ENCODE measurements around the gene ARHGAP12.

Gene ARHGAP12

DNA sequence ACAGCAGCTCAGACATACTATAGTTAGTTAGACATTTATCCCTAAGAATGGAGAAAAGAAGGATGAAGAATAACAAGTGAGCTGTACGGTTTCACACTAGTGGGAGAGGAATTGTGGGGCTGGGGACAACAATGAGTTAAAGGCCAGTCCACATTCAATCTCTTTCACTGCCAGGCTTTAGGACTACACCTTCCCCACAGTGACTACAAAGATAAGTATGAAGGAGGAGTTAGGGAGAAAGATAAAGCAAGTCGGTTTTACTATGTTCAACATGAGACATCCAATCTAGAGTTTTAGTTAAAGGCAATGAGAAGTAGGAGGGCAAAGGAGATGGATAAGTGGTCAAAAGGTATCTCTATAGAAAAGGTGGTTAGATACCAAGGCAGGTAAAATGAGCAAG, 16.3 kb downstream of the ARHGAP12 start:
- no peak overlapping the region for H3K4me2 ChIP-seq
- H3K79me2 ChIP-seq (ENCODE audit: insufficient read depth, low read depth), result no peaks in the 10 kb centered on the region
- no peak overlapping the region for H3K27ac ChIP-seq
- no peaks in the 10 kb centered on the region for H3K36me3 ChIP-seq (ENCODE audit: insufficient read depth)
- no peak overlapping the region for H3K4me3 ChIP-seq (IDR thresholded peaks at IDR 0.05; ENCODE audit: insufficient read depth, low read depth, low read length)
- H4K20me1 ChIP-seq (ENCODE audit: insufficient read depth), result no peaks in the 10 kb centered on the region
- TF ChIP-seq, protein P1, sequence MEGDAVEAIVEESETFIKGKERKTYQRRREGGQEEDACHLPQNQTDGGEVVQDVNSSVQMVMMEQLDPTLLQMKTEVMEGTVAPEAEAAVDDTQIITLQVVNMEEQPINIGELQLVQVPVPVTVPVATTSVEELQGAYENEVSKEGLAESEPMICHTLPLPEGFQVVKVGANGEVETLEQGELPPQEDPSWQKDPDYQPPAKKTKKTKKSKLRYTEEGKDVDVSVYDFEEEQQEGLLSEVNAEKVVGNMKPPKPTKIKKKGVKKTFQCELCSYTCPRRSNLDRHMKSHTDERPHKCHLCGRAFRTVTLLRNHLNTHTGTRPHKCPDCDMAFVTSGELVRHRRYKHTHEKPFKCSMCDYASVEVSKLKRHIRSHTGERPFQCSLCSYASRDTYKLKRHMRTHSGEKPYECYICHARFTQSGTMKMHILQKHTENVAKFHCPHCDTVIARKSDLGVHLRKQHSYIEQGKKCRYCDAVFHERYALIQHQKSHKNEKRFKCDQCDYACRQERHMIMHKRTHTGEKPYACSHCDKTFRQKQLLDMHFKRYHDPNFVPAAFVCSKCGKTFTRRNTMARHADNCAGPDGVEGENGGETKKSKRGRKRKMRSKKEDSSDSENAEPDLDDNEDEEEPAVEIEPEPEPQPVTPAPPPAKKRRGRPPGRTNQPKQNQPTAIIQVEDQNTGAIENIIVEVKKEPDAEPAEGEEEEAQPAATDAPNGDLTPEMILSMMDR (conservative IDR thresholded peaks at IDR 0.05; ENCODE audit: low read depth, low read length), result no peak
- H3K9ac ChIP-seq, result no peak overlapping the region
- H3K4me1 ChIP-seq (ENCODE audit: low read depth, poor library complexity, severe bottlenecking), result no peaks in the 10 kb centered on the region
- H2AFZ ChIP-seq (ENCODE audit: low read depth), result no peak overlapping the region
- no peaks in the 10 kb centered on the region for H3K27me3 ChIP-seq (ENCODE audit: insufficient read depth, low read depth)

DNA sequence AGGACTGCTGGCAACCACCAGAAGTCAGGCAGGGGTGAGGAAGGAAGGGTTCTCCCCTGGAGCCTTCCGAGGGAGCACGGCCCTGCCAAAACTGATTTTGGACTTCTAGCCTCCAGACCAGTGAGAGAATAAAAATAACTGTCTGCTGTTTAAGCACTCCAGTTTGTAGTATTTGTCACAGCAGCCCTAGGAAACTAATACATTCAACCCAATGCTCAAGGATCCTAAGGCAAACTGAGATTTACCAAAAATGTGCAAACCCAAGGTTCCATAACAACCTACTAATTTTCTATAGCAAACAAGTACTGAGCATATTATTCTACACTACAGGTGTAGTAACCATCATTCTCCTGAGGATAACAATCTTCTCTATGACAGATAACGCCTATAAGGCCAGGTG, 18.6 kb downstream of the ARHGAP12 start:
- TF ChIP-seq, protein P1 (conservative IDR thresholded peaks at IDR 0.05; ENCODE audit: low read depth, low read length), result no peak
- no peaks in the 10 kb centered on the region for H4K20me1 ChIP-seq (ENCODE audit: insufficient read depth)
- H3K36me3 ChIP-seq (ENCODE audit: insufficient read depth), result no peaks in the 10 kb centered on the region
- no peak overlapping the region for H2AFZ ChIP-seq (ENCODE audit: low read depth)
- H3K4me2 ChIP-seq, result no peak overlapping the region
- H3K4me1 ChIP-seq (ENCODE audit: low read depth, poor library complexity, severe bottlenecking), result no peaks in the 10 kb centered on the region
- H3K27ac ChIP-seq, result no peak overlapping the region
- H3K27me3 ChIP-seq (ENCODE audit: insufficient read depth, low read depth), result no peaks in the 10 kb centered on the region
- H3K9ac ChIP-seq, result no peak overlapping the region
- no peak overlapping the region for H3K4me3 ChIP-seq (IDR thresholded peaks at IDR 0.05; ENCODE audit: insufficient read depth, low read depth, low read length)
- H3K79me2 ChIP-seq (ENCODE audit: insufficient read depth, low read depth), result no peaks in the 10 kb centered on the region

DNA sequence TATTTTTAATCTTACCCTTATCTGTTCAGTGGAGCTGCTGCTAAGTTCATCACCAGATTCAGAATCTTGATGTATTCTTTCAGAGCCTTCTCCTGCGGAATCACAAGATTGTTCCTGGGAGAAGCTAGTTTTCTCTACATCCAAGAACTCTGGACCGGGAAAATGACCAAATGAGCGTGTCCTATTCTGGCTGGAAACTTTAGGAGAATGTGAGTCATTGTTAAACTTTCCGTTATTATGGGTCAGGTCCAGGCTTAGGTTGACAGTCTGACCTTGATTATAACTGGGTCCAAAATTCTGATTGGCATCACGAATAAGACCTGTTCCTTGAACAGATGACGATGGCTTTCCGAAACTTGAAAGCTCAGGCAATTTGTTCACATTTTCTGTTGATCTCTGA, 20.5 kb downstream of the ARHGAP12 start:
- TF ChIP-seq, protein P1 (conservative IDR thresholded peaks at IDR 0.05; ENCODE audit: low read depth, low read length), result no peak
- no peak overlapping the region for H3K9ac ChIP-seq
- no peaks in the 10 kb centered on the region for H3K79me2 ChIP-seq (ENCODE audit: insufficient read depth, low read depth)
- H4K20me1 ChIP-seq (ENCODE audit: insufficient read depth), result no peaks in the 10 kb centered on the region
- no peaks in the 10 kb centered on the region for H3K4me1 ChIP-seq (ENCODE audit: low read depth, poor library complexity, severe bottlenecking)
- no peak overlapping the region for H2AFZ ChIP-seq (ENCODE audit: low read depth)
- no peak overlapping the region for H3K4me2 ChIP-seq
- H3K4me3 ChIP-seq (IDR thresholded peaks at IDR 0.05; ENCODE audit: insufficient read depth, low read depth, low read length), result no peak overlapping the region
- no peaks in the 10 kb centered on the region for H3K27me3 ChIP-seq (ENCODE audit: insufficient read depth, low read depth)
- no peaks in the 10 kb centered on the region for H3K36me3 ChIP-seq (ENCODE audit: insufficient read depth)
- H3K27ac ChIP-seq, result no peak overlapping the region

DNA sequence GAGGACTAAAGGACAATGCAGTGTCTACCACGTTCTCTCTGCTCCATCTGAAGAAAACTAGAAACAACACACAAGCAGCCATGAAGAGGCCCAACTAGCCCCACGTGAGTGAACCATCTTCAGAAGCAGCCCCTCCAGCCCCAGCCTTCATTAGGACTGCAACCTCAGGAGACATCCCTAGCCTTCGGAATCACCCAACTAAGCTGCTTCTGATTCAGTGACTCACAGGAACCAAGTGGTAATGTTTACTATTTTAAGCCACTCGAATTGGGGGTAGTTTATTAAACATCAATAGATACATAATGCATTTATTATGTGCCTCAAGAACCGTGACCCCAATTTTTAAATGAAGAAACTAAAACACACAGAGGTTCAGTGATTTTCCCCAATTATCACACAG, 22.6 kb downstream of the ARHGAP12 start:
- no peaks in the 10 kb centered on the region for H3K36me3 ChIP-seq (ENCODE audit: insufficient read depth)
- H3K9ac ChIP-seq, result no peak overlapping the region
- no peak overlapping the region for H3K27ac ChIP-seq
- H3K4me1 ChIP-seq (ENCODE audit: low read depth, poor library complexity, severe bottlenecking), result no peaks in the 10 kb centered on the region
- TF ChIP-seq, protein P1 (conservative IDR thresholded peaks at IDR 0.05; ENCODE audit: low read depth, low read length), result no peak
- H4K20me1 ChIP-seq (ENCODE audit: insufficient read depth), result no peaks in the 10 kb centered on the region
- H2AFZ ChIP-seq (ENCODE audit: low read depth), result no peak overlapping the region
- H3K79me2 ChIP-seq (ENCODE audit: insufficient read depth, low read depth), result 0 out of 2 replicates have a peak, but pooled peaks cover 7% of the 10 kb centered on the region
- H3K4me3 ChIP-seq (IDR thresholded peaks at IDR 0.05; ENCODE audit: insufficient read depth, low read depth, low read length), result no peak overlapping the region
- H3K27me3 ChIP-seq (ENCODE audit: insufficient read depth, low read depth), result no peaks in the 10 kb centered on the region
- no peak overlapping the region for H3K4me2 ChIP-seq

Data from KMS-11 (cell line).